Stimulated activated CD4-positive, alpha-beta T cell treated with anti-CD3 and anti-CD28 coated beads, Interleukin-1b, Interleukin-23, amount 100 ng/mL, for 1 hour (primary cell): ENCODE data around the gene DHX58.

Experiments
- DNase-seq, 2 donors: peaks; one replicate each; pipeline ENCODE4 v3.0.0-alpha.2; 2020; ENCODE audit warnings: low read depth in 2 of 2

DHX58 gene

DNA sequence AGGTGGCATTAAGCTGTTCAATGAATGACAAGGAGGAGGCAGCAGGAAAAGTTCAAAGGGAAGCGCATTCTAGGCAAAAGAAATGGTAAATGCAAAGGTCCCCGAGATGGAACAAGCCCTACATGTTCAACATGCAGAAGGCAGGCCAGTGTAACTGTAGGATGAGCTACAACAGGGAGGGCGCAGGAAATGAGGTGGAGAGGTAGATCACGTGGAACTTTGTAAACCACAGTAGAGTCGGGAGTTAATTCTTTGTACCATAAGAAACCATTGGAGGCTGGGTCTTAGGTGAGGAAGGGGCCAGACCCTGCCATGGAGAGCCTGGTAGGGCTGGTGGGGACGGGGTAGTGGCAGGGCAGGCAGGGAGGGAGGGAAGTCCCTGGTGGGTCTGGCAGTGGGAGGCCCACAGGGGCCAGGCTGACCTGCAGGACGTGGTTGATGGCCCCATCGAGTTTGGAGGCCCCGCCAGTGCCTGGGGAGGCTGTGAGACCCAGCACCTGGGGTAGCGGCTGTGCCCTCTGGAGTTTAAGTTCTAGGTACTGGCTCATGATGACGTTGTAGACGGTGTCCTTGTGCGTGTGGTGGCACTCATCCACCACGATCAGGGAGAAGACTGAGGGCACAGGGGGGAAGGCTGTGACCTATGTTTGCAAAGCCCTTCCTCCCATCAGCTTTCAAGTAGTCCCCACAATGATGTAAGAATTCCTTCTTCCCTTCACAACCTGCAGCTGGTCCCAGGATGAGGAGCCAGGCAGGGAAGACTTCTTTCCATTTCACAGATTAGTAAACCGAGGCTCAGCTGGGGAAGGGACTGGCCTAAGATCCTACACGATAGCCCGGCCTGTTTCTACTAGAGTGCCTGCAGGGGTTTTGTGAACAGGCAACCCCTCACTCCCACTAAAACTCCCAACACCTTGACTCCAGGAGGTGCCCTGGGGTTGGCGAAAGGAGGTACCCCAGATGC lies 1.9 kb downstream of the DHX58 start:
- no peak for DNase-seq

DNA sequence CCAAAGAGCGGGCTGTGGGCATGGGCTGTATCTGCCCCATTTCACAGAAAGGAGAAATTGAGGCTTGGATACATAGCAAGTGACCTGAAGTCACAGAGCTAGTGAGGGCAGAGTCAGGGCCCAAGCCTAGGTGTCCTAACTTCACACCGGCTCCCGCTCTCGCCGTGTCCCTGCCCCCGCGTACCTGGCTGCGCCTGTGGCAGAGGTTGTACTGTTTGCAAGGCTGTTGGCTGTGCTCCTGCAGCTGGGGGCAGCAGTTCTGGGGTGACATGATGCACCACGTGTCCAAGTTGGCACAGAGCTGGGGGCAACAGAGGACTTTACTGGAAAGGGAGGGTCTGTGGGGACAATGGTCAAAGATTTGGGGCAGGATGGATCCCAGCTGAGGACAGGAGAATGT lies 3.4 kb downstream of the DHX58 start:
- no peak for DNase-seq

DNA sequence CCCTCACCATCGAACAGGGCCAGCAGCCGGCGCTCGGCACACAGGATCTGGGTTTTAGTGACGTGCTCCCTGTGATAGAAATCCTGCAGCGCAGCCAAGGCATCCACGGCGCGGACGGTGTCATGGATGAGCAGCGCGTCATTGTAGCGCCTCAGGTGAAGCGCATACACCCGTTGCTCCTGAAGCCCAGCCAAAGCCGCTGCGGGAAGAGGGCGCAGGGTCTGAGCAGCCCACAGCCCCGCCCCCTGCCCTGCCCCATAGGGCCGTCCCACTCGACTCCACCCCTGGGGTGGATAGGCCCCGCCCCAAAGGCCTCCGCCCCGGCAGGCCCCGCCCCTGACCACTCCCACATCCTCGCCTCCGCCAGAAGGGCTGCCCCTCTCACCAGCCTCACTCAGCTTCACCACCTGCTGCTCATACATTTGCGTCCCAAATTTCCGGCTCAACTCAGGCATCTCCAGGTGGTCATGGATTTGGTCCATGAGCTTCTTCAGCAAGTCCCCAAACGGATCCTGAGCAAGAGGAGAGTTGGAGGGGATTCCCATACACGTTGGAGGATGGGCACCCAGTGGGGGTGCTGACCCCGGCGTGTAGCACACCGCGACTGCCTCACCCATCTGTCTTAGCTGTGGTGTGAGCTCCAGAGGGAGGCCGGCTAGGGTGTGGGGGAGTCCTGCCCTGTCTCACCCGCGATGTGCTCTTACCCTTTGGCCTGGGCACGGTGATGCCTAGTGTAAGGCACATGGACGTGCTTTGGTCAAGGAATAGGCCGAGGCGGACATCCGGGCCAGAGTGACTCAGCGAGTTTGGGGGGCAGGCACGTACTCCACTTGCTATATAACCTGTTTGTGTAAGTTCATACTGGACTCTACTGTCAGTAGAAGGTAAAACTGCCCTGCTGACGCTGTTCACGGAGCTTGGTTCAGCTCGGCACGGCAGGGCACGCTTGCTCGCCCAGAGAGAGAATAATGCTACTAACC lies 4.6 kb downstream of the DHX58 start:
- peak; percentile 85 to 86 for DNase-seq

DNA sequence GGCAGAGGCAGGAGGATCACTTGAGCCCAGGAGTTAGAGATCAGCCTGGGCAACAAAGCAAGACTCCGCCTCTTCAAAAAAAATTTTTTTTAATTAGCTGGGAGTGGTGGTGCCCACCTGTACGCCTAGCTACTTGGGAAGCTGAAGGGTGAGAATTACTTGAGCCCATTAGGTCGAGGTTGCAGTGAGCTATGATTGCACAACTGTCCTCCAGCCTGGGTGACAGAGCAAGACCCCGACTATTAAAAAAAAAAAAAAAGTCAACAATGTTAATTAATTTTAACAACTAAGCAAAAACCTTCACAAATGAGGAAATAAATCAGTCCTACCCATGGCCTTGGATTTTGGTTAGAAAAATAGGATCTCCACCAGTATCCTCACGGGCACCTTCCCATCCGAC lies 5.4 kb downstream of the DHX58 start:
- DNase-seq: no peak

DNA sequence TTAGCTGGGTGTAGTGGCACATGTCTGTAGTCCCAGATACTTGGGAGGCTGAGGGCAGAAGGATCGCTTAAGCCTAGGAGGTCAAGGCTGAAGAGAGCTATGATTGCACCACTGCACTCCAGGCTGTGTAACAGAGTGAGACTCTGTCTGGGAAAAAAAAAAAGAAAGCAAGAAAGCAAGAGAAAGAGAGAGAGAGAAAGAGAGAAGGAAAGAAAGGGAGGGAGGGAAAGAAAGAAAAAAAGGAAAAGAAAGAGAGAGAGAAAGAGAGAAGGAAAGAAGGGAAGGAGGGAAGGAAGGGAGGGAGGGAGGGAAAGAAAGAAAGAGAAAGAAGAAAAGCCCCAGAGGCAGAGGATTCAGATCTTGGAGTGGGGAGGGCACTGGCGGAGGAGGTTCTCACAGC lies 6.5 kb downstream of the DHX58 start:
- no peak for DNase-seq

DNA sequence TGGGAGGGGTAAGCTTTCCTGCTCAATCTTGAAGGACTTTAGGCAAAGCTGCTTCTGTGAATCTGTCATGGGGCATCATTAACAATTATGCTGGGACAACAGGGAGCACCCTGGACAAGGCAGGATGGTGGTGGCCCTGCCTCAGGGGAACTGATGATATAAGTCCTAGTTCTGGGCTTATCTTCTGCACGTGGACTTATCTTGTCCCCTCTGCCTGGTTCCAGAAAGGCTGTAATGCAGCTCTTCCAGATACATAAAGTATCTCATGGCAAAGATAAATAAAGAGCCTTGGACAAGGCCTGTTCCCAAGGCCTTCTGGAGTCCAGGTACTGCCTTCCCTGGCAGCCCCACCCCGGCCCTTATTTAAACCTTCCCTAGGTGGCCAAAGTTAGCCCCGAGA lies 8.2 kb downstream of the DHX58 start:
- DNase-seq: no peak

DNA sequence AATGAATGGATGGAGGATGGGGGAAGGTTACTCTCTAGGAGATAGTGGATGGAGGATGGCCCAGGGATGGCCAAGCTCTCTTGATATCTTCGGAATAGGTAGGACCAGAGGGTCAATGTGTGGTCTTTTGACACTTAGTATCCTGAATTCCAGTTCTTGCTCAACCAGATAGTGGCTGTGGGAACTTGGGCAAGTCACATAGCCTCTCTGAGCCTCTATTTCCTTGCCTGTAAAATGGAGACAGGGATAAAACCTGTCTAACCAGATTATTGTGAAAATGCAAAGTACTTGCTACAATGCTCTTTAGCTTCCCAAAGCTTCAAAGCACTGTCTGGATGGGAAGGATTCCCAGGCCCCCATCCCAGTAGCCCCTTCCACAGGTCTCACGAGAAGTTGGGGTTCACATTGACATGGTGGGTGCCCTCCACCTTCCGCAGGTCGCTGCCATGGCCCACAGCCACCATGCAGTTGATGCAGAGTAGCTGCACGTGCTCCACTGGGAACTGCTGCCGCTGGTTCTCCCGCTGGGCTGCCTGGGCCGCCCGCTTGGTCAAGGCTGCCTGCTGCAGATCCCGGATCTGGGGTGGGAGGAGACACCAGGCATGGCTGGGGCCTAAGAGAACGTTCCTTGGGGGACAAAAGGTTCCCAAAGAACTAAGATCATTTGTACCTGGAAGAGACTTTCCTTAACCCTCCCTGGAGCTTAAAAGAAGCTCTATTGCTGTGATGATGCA lies 9.1 kb downstream of the DHX58 start:
- no peak for DNase-seq

DNA sequence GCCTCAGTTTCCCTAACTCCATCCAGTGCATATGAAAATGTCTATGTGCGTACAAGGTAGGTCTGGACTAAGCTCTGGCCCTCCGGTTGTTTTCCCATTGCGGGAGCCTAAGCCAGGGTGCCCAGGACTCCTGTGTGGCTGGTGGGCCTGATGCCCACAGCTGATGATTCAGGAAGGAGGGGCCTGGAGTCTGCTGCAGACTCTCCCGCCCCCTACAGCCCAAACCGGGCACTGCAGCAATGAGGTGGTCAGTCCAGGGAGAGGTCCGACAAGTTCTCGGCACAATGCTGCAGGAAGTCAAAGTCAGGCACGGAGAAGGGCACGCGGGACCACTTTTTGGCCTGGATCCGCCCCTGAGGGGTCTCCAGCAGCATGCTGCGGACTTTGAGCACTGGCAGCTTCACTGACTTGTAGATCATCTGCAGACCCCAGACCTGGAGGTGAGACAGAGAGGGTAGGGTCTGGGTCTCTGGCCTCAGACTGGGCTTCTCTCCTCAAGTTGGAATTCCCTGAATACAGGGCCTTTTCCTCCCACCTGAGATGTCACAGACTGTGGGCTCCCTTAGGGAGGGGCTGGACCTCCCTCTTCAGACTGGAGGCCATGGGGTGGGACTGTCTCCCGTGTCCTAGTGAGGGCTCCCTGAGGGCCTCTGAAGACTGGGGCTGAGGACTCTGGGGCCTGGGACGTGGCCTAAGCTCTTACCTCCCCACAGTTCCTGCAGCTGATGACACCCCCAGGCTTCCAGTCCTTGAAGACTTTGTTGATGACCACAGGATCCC lies 10.8 kb downstream of the DHX58 start:
- peak in 1 of 2 donors; percentile 39 for DNase-seq

DNA sequence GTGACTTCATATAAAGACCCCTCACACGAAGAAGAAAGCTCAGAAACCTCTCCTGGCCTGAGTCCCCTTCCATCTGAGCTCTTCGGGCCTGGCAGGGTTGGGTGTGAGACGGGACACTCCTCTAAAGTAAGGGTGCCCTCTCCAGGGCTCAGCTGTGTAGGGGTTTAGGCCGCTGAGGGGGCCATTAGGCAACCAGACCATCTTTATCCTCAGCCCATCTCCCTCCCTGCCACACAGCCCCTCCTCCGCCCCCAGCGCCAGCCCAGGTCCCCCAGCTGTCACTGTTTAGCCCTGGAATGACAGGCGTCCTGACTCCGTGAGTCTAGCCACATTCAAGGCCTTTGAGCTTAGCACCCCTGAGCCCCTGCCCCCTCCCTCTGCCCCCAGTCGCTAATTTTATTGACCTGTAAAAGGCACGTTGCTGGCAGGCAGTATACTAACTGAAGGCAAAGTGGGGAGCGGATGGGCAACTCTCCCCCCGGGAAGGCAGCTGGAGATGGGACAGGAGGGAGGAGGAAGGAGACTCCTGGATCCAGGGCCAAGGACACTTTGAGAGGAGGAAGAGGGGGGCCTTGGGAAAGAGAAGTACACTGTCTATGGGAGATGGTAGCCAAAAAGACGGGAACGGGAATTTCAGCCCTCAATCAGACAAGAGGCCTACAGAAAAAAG lies 13.6 kb downstream of the DHX58 start:
- DNase-seq: no peak

DNA sequence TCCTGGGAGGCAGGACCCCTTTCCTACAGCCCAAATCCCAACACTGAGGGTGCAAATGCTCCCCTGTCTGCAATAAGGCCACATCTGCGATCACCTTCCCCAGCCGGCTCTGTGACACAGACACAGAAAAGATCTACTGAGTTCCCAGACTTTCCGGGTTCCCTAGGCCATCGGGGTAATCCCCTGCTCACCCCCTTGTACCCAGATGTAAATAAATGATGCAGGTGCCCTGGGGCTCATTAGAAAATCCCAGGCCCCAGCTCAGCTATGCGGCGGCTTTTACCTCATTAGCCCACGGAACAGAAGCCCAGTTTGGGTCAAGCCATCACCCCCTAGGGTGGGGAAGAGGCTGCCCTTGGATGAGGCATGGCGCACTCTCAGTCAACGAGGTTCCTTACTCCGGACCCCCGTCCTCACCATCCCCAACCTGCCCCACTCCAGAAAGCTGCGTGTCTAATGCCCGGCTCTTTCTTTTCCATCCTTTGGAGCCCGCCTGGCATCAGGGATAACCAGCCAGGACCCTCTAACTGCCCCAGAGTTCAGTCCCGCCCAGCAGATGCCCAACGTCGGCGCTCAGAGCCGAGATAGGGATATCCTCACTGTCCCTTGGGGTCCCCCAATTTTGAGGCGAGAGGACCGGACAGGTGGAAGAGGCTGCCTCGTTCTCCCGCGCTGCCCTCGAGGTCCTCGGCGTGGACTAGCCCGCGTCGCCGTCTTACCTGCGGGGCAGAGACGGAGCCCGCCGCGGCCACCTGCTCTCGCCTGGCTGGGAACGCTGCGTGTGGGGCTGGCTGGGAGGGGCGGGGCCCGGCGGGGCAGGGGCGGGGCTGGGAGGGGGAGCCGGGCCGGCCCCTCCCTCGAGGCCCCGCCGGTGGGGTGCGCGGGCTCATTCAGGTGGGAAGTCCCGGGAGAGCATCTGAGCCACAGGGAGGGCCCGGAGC lies 14.6 kb downstream of the DHX58 start, which contains the start of gene ZNF385C:
Gene ZNF385C (minus strand): TSS at position 783 of the 941 bp plus-strand sequence. CDS start 35,417 bp downstream, outside the sequence.
- DNase-seq: peak in 1 of 2 donors; percentile 53

DNA sequence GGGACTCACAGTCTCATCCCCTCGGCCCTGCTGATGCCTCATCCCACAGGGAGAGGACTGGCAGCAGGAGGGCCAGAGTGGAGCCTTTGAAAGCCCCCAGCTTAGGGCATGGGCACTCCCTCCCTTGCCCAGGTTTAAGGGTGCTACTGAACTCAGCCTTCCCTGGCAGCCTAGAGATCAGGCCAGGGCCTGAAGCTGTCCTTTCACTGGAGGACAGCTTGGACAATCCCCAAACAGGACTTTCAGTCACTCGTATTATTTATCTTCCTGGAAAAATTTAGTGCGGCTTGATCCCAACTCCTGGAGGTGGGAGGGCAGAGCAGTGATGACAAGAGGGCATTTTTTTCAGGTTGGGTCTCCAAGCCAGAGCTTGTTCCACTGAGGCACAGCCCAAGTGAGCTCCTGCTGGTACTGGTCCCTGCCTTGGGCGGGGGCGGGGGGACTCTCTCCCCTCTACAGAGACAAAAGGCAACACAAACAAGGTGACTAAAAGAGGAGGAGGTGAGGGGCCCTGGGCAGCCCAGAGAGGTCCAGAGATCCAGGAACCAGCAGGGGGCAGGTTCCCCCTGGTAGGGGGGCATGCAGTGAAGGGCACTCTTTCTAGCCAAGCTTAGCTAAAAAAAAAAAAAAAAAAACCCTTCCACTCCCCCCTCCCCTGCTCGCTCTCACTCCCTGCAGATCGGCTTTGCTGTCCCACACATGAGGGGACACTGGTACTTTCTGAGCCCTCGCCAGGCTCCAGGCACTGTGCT lies 16.0 kb downstream of the DHX58 start:
- no peak for DNase-seq

DNA sequence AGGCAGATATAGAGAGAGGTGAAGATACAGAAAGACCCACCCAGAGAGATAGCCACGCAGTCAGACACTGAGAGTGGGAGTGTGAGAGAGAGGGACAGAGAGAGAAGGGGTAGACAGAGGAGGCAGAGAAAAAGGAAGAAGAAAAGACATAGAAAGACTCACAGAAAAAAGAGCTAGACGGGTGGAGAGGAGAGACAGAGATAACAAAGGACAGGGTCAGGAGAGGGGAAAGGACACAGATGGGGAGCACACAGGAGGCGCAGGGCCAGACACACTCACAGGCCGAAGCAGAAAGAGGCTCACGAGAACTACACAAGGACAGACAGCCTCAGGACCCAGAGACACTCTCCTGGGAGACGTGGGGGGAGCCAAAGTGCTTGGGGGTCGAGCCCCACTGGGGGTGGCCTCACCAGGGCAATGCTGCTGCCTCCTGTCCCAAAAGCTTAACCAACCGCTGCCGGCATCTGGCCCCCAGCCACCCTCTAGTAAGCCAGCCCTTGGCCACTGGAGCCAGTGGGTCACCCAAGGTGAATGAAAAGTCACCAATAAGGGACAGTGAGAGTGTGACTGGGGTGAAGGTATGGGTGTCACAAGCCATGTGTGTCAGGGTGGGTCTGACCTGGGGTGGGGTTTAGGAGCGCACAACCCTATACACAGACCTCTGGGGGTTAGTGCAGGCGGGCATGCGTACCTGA lies 18.0 kb downstream of the DHX58 start:
- DNase-seq: no peak

DNA sequence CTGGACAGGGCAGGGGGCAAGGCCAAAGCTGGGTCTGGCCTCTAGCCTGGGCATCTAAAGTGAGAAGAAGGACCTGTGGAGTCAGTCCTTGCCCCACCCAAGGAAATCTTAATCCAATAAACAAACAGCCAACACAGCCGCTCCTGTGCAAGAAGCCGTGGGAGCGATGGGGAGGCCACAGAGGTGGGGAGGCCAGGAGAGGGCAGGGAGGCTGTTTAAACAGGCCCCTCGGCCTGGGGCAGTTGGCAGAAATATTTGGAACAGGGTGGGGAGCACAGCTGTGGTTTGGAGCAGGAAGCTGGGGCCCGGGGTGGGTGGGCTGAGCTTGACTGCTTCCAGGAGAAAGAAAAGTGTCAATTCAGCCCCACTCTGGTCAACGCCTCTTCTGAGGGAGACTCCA lies 19.6 kb downstream of the DHX58 start:
- DNase-seq: no peak

DNA sequence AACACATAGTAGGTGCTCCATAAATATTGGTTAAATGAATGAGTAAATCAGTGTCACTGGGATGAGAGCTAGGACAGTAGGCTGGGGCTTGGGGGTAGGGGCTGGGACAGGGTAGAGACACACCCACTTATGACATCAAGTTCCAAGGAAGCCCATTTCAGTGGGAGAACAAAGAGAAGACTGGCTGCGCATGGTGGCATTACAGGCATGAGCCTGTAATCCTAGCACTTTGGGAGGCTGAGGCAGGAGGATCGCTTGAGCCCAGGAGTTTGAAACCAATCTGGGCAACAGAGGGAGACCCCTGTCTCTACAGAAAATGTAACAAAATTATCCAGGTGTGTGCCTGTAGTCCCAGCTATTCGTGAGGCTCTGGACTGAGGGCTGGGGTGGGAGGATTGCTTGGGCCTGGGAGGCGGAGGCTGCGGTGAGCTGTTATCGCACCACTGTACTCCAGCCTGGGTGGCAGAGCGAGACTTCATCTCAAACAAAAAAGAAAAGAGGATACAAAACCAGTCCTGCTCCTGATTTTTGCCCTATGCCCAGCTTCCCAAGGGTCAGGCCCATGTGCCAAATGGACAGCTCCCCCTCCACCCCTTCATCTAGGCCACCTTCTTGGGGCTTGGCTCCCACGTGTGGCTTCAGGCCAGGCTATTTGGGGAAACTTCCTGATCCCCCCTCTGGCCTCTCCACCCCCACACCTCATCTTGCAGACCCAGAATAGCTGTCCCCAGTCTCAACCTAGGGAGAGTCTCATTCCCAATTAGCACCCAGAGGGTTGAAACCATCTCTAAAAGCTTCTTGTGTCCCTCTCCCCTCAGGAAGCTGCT lies 21.3 kb downstream of the DHX58 start:
- no peak for DNase-seq

DNA sequence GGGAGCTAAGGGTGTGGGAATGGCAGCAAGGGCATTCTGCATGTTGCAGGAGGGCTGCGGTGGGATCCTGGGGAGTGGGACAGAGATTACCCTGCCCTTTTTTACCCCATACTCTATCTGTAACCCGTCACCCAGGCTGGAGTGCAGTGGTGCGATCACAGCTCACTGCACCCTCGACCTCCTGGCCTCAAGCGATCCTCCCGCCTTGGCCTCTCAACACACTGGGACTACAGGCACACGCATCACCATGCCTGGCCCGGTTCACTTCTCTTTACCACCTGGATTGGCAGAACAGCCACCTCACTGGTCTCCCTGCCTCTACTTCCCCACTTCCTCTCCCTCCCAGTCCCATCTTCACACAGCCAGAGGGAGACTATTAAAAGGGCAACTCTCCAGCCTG lies 23.8 kb downstream of the DHX58 start:
- no peak for DNase-seq

DNA sequence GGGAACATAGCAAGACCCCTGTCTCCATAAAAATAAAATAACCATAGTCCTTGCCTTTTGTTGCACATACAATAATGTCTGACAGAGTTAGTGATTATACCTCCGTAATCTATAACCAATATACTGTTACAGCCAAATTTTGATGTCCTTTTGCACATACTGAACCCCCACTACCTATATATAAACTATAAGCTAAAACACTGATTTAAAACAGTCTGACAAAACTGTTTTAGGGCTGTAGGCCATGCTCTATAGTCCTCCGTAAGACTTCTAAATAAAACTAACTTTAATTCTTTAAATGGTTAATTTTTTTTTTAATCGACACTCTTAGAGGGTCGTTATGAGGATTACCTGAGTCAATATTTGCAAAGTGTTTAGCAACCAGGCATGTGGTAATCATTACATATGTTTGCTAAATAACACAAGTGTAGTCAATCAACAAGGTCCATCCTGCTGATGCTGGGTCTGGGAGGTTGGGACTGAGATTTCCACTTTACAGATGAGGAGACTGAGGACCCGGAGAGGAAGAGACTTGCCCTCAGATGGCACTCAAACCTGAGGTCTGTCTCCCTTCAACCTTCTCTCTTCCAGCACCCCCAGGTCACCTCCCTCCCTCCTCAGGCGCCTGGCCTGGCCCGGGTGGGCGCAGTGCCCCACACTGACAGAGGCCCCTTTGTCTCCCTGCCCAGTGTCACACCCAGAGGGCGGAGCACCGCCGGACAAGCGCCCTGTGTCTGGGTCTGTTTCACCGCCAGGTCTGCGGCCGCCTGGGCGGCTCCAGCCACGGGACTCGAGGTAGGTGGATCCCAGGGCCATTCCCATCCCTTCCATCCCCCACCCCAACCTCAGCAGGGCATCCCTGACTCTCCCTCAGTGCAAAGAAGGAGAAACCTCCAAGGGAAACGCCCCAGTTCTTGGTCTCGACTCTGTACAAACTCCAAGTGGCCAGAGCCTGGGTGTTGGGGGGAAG lies 24.5 kb downstream of the DHX58 start:
- DNase-seq: no peak
